MM.1S (cell line): ENCODE results near the gene LIN7A.

ENCODE experiments used
- EZH2 ChIP-seq: fragments of 300-600 bp; sonication (generic); optimal IDR thresholded peaks from 2 replicates; pipeline ENCODE3; 2017; ENCODE audit warnings: low read depth, mild to moderate bottlenecking, antibody characterized with exemption, low read length, mixed read lengths
- EZH2phosphoT487 ChIP-seq: fragments of 300-600 bp; sonication (generic); IDR thresholded peaks from 2 replicates; pipeline ENCODE4 v1.6.1; 2018; ENCODE audit warnings: antibody characterized with exemption, low read length
- TF ChIP-seq, protein P1 (sequence below): fragments of 300-600 bp; sonication (generic); IDR thresholded peaks from 2 replicates; pipeline ENCODE4 v1.5.1; 2016; ENCODE audit warnings: antibody characterized with exemption, low read length, mixed read lengths

DNA sequence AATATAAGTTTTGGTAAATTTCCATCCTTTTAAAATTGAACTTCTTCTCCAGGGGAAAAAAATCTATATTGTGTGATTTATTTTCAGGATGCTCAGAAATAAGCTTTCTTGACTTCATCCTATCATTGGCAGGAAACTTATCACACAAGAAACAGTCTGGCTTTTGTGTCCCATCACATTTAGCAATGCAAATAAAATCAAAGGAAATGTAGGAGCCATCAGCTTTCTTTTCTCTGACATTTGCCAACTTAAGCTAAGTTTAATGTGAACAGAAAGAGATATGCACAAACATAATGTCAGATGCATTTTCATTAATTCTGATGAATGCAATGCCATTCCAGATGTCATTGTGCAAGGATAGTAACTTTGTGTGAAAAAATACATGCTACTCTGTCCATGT is 56.6 kb downstream of the LIN7A start:
- TF ChIP-seq EZH2 (no peak), EZH2phosphoT487 (no peak)
- TF ChIP-seq, protein P1, sequence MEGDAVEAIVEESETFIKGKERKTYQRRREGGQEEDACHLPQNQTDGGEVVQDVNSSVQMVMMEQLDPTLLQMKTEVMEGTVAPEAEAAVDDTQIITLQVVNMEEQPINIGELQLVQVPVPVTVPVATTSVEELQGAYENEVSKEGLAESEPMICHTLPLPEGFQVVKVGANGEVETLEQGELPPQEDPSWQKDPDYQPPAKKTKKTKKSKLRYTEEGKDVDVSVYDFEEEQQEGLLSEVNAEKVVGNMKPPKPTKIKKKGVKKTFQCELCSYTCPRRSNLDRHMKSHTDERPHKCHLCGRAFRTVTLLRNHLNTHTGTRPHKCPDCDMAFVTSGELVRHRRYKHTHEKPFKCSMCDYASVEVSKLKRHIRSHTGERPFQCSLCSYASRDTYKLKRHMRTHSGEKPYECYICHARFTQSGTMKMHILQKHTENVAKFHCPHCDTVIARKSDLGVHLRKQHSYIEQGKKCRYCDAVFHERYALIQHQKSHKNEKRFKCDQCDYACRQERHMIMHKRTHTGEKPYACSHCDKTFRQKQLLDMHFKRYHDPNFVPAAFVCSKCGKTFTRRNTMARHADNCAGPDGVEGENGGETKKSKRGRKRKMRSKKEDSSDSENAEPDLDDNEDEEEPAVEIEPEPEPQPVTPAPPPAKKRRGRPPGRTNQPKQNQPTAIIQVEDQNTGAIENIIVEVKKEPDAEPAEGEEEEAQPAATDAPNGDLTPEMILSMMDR, result no peak
